H9 (cell line): ENCODE results near the gene ZNF239. TPM values are rescaled to one million over a fixed set of nuclear protein-coding genes. Genes with fewer than 3 reads are reported as not detected.

Experiments used
- DNase-seq: peaks from one replicate; pipeline ENCODE4 v3.0.0-alpha.2; 2017
- H2AFZ ChIP-seq: one replicate; pipeline ENCODE4 v1.6.1; 2013; ENCODE audit warnings: mild to moderate bottlenecking, low read length, control low read depth, moderate library complexity
- H2AK5ac ChIP-seq: 2 replicates; pipeline ENCODE4 v1.6.1; 2013; ENCODE audit warnings: low read length, control low read depth, mixed read lengths; ENCODE audit not compliant: insufficient read length
- H2BK120ac ChIP-seq: one replicate; pipeline ENCODE4 v1.6.1; 2013; ENCODE audit warnings: low read depth, mild to moderate bottlenecking, low read length, control low read depth, inconsistent platforms; ENCODE audit not compliant: poor library complexity, severe bottlenecking
- H2BK12ac ChIP-seq: 2 replicates; pipeline ENCODE4 v1.6.1; 2013; ENCODE audit warnings: low read length, control low read depth, mixed read lengths, low read depth; ENCODE audit not compliant: insufficient read length
- H2BK15ac ChIP-seq: 2 replicates; pipeline ENCODE4 v1.6.1; 2013; ENCODE audit warnings: low read depth, low read length, control low read depth
- H2BK20ac ChIP-seq: one replicate; pipeline ENCODE4 v1.6.1; 2013; ENCODE audit warnings: low read depth, mild to moderate bottlenecking, low read length, control low read depth, inconsistent platforms; ENCODE audit not compliant: poor library complexity, severe bottlenecking
- H2BK5ac ChIP-seq: 2 replicates; pipeline ENCODE4 v1.6.1; 2013; ENCODE audit warnings: low read length, control low read depth, mixed read lengths; ENCODE audit not compliant: insufficient read length
- H3K14ac ChIP-seq: 2 replicates; pipeline ENCODE4 v1.6.1; 2013; ENCODE audit warnings: low read length, control low read depth; ENCODE audit not compliant: insufficient read depth
- H3K18ac ChIP-seq: 2 replicates; pipeline ENCODE4 v1.6.1; 2013; ENCODE audit warnings: low read depth, mild to moderate bottlenecking, mixed read lengths, low read length, control low read depth; ENCODE audit not compliant: insufficient read length
- H3K23ac ChIP-seq: 2 replicates; pipeline ENCODE4 v1.6.1; 2013; ENCODE audit warnings: low read length, control low read depth, mixed read lengths, low read depth; ENCODE audit not compliant: insufficient read length
- H3K23me2 ChIP-seq: 2 replicates; pipeline ENCODE4 v1.6.1; 2013; ENCODE audit warnings: low read depth, mild to moderate bottlenecking, mixed read lengths, low read length, control low read depth; ENCODE audit not compliant: insufficient read length, poor library complexity, severe bottlenecking
- H3K27ac ChIP-seq: 2 replicates; pipeline ENCODE4 v1.5.1; 2013; ENCODE audit warnings: low read length, control low read depth, mixed read lengths, low read depth; ENCODE audit not compliant: insufficient read length
- H3K27me3 ChIP-seq: 2 replicates; pipeline ENCODE4 v1.6.1; 2013; ENCODE audit warnings: low read length, control low read depth, inconsistent platforms; ENCODE audit not compliant: insufficient read depth
- H3K4ac ChIP-seq: 2 replicates; pipeline ENCODE4 v1.6.1; 2013; ENCODE audit warnings: low read depth, mild to moderate bottlenecking, control low read depth, inconsistent platforms, low read length, moderate library complexity
- H3K4me1 ChIP-seq: 2 replicates; pipeline ENCODE4 v1.6.1; 2013; ENCODE audit warnings: low read length, control low read depth, inconsistent platforms; ENCODE audit not compliant: insufficient read depth
- H3K4me2 ChIP-seq: 2 replicates; pipeline ENCODE4 v1.6.1; 2013; ENCODE audit warnings: low read length, control low read depth, mixed read lengths; ENCODE audit not compliant: insufficient read length, insufficient read depth
- H3K56ac ChIP-seq: 2 replicates; pipeline ENCODE4 v1.6.1; 2013; ENCODE audit warnings: low read depth, mild to moderate bottlenecking, mixed read lengths, low read length, control low read depth; ENCODE audit not compliant: insufficient read length
- H3K79me1 ChIP-seq: 2 replicates; pipeline ENCODE4 v1.6.1; 2013; ENCODE audit warnings: low read depth, mild to moderate bottlenecking, moderate library complexity, low read length, control low read depth, inconsistent platforms; ENCODE audit not compliant: insufficient read depth, poor library complexity, severe bottlenecking
- H3K79me2 ChIP-seq: 2 replicates; pipeline ENCODE4 v1.6.1; 2013; ENCODE audit warnings: low read length, control low read depth, inconsistent platforms; ENCODE audit not compliant: insufficient read depth
- H3K9ac ChIP-seq: 2 replicates; pipeline ENCODE4 v1.6.1; 2013; ENCODE audit warnings: low read length, control low read depth, mixed read lengths; ENCODE audit not compliant: insufficient read length; ENCODE audit errors: extremely low read depth
- H3K9me3 ChIP-seq: one replicate; pipeline ENCODE4 v1.6.1; 2013; ENCODE audit warnings: low read depth, low read length, inconsistent platforms; ENCODE audit not compliant: control insufficient read depth
- H3T11ph ChIP-seq: one replicate; pipeline ENCODE4 v1.6.1; 2013; ENCODE audit warnings: mild to moderate bottlenecking, low read length, control low read depth, inconsistent platforms
- H4K20me1 ChIP-seq: one replicate; pipeline ENCODE4 v1.6.1; 2013; ENCODE audit not compliant: control insufficient read depth, insufficient read length, insufficient read depth
- H4K5ac ChIP-seq: 2 replicates; pipeline ENCODE4 v1.6.1; 2013; ENCODE audit warnings: low read depth, mild to moderate bottlenecking, mixed read lengths, low read length, control low read depth; ENCODE audit not compliant: insufficient read length
- H4K8ac ChIP-seq: replicated peaks from 2 replicates; pipeline ENCODE4 v1.6.1; 2013; ENCODE audit warnings: low read length, control low read depth, mixed read lengths, low read depth; ENCODE audit not compliant: insufficient read length
- H4K91ac ChIP-seq: 2 replicates; pipeline ENCODE4 v1.6.1; 2013; ENCODE audit warnings: low read depth, mild to moderate bottlenecking, moderate library complexity, mixed read lengths, low read length, control low read depth; ENCODE audit not compliant: insufficient read length
- H3K27ac Mint-ChIP-seq, 3 experiments: 2 replicates in 2 of 3; 3 replicates in 1 of 3; pipeline ENCODE4 v1.8.0; 2020 to 2021; ENCODE audit warnings: mixed read lengths in 3 of 3, mild to moderate bottlenecking in 1 of 3, moderate library complexity in 1 of 3
- H3K27me3 Mint-ChIP-seq: 2 replicates; pipeline ENCODE4 v1.8.0; 2021; ENCODE audit warnings: low read depth, mild to moderate bottlenecking, moderate library complexity, mixed read lengths
- H3K36me3 Mint-ChIP-seq, 3 experiments: 2 replicates in 2 of 3; 3 replicates in 1 of 3; pipeline ENCODE4 v1.8.0; 2020 to 2021; ENCODE audit warnings: low read depth in 3 of 3, mixed read lengths in 3 of 3; ENCODE audit not compliant: insufficient read depth in 1 of 3
- H3K4me1 Mint-ChIP-seq, 2 experiments: 2 replicates each; pipeline ENCODE4 v1.8.0; 2020; ENCODE audit warnings: mixed read lengths in 2 of 2
- H3K4me3 Mint-ChIP-seq, 2 experiments: 2 replicates in 1 of 2; 3 replicates in 1 of 2; pipeline ENCODE4 v1.8.0; 2020 to 2021; ENCODE audit warnings: mild to moderate bottlenecking in 2 of 2, mixed read lengths in 2 of 2, moderate library complexity in 1 of 2
- H3K9me3 Mint-ChIP-seq, 2 experiments: 2 replicates in 1 of 2; 3 replicates in 1 of 2; pipeline ENCODE4 v1.8.0; 2020; ENCODE audit warnings: mild to moderate bottlenecking in 2 of 2, mixed read lengths in 2 of 2, moderate library complexity in 1 of 2
- CTCF ChIP-seq: fragments of 200-600 bp; sonication (generic); conservative IDR thresholded peaks from 3 replicates; pipeline ENCODE4 v1.8.0; 2021; ENCODE audit warnings: antibody characterized with exemption, mild to moderate bottlenecking
- WGBS: extraction: QIAGEN DNeasy Blood & Tissue Kit; methylation state at CpG from one replicate; pipeline ENCODE4 v1.1.7; 2013; ENCODE audit warnings: missing lambda C conversion rate, low lambda C conversion rate, mixed read lengths; ENCODE audit not compliant: insufficient read length; ENCODE audit errors: extremely low coverage; 5-methylcytosine and 5-hydroxymethylcytosine counted together
- total RNA-seq: library from RNA; stranded (reverse); gene quantifications from 2 replicates; pipeline ENCODE4 v1.2.1, GENCODE V29; 2021

Gene ZNF239
- total RNA-seq, 1 experiment from 2014 or later = 16.2 TPM

- Histone ChIP-seq H3K4me1 (no peaks in the 10 kb centered on the region), H3K27me3 (no peaks in the 10 kb centered on the region), H3K79me1 (no peaks in the 10 kb centered on the region), H3K18ac (no peak overlapping the region), H3K4ac (no peak overlapping the region), H4K5ac (no peak overlapping the region), H3K56ac (no peak overlapping the region), H3K27ac (no peak overlapping the region), H2AK5ac (no peak overlapping the region), H4K8ac (no peak overlapping the region), H2BK12ac (no peak overlapping the region), H3K23me2 (no peaks in the 10 kb centered on the region), H3K9ac (no peak overlapping the region), H2AFZ (no peak overlapping the region), H3K79me2 (no peaks in the 10 kb centered on the region), H3T11ph (no peak overlapping the region), H3K9me3 (peaks cover 14% of the 10 kb centered on the region), H2BK120ac (no peak overlapping the region), H2BK20ac (no peak overlapping the region), H2BK15ac (no peak overlapping the region), H2BK5ac (no peak overlapping the region), H3K23ac (no peak overlapping the region), H4K91ac (no peak overlapping the region), H3K14ac (no peak overlapping the region), H4K20me1 (no peaks in the 10 kb centered on the region), H3K4me2 (no peak overlapping the region)
- Mint-ChIP-seq H3K9me3 (peaks cover 52 to 64% of the 10 kb centered on the region in 2 experiments), H3K4me1 (no peaks in the 10 kb centered on the region), H3K27me3 (peaks cover 11% of the 10 kb centered on the region), H3K36me3 (peaks cover 0 to 8% (median 2%) of the 10 kb centered on the region in 3 experiments; a peak in 2 of 7 replicates), H3K4me3 (no peak overlapping the region), H3K27ac (no peak overlapping the region; a peak in 1 of 7 replicates)
- no peak for TF ChIP-seq CTCF
- WGBS = no CpG with 5 or more reads among the region's 7 CpGs
- no peak for DNase-seq
Observed at GRCh38 chr10:43595739-43596298, 21.4 kb upstream of the ZNF239 start.
